Stimulated activated CD8-positive, alpha-beta memory T cell treated with anti-CD3 and anti-CD28 coated beads, Interleukin-4, amount 100 ng/mL, for 48 hours (primary cell): ENCODE results near the gene TTC7B.

Source experiments
- DNase-seq: peaks from one replicate; pipeline ENCODE4 v3.0.0-alpha.2; 2020

Gene TTC7B

DNA sequence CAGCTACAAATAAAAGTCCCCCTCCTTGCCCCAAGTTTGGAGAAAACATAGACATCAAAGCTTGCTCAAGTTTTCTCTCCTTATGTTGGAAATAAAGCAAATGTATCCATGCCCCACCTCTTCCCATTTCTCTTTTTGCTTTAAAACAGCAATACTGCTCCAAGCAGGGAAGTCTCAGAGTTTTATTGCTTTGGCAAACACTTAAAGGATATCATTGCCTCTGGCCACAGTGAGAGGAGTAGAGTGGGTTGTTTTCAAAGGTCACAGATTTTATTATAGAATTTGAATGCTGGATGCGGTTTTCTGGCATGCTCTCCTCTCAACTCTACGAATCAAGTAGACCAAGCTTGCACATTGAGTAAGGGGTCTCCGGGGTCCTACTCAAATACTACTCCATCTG is 149.7 kb downstream of the TTC7B start:
- DNase-seq = no peak

DNA sequence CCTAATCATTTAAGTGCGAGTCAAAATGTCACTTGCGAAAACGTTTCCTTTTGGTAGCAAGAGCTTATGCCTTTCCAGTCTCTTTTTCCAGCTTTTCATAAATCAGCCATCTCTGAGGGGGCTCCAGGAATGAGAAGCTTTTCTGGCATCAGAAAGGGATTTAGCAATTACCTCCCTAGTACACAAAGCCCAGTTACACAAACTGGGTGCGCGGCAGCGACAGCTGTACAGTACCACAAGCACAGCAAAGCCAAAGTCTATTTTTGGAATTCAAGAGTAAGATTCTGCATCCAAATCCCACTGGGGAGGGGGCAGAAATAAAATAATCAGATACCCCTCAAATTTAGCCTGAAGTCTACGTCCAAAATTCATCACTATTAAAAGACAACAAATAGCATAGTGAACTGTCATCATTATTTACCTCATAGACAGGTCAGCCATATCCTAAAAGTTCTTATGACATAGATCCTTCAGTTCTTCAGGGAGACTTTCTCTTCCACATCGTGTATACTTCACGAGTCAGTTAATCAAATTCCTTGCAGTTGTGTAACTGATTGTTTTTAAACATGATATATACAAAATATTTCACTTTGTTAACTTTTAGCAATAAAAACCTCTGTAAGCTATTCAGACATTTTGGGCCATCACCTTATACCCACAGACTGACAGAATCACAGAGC is 150.8 kb downstream of the TTC7B start:
- DNase-seq = no peak

DNA sequence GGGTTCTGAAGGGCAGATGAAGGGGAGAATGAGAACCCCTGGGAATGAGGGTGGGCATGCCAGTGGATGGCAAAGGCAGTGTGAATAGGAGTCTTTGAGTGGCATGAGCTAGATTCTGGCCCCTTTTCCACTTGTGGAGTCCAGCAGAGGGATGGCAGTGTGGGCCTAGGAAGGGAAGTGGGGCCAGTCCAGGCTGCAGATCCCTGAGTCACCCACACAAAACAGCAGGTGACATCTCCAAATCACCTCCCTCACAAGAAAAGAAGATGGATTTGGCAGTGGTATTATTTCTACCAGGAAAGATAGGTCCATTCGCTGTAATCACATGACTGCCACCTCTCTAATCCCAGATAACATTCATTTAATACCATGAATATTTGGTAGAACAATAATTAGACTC is 151.3 kb downstream of the TTC7B start:
- no peak for DNase-seq

DNA sequence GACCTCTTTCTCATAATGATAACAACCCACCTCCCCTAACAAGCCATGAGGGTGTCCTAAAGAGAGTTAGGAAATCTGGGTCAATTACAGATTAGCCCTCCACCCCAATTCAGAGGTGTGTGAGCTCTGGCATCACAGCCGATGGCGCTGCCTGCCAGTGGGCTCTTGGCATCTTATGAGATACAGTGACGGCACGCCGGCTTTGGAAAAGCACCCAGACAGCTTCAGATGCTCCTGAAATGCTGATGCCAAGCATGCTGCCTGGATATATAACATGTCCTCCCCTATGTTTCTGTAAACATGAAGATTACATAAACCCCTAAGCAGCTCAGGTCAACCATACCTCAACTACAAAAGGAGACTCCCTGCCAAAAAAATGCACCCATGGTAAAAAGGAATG is 152.6 kb downstream of the TTC7B start:
- DNase-seq = no peak

DNA sequence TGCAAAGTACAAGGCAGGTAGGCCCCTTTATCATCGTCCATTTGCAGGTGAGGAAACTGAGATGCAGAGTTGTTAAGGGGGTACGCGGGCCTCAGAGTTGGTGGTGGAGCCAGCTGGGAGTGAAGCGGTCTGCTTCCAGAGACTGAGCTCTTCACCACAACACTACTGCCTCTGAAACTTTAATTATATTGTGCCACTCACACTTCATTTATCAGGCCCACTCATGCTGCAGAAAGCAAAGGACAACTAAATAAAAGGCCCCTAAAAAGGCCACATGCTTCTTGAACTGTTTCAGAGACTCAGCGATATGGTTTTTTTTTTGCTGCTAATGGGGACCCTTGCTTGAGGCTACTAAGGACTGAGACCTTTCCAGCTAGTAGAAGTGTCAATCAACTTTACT is 153.1 kb downstream of the TTC7B start:
- DNase-seq = no peak

DNA sequence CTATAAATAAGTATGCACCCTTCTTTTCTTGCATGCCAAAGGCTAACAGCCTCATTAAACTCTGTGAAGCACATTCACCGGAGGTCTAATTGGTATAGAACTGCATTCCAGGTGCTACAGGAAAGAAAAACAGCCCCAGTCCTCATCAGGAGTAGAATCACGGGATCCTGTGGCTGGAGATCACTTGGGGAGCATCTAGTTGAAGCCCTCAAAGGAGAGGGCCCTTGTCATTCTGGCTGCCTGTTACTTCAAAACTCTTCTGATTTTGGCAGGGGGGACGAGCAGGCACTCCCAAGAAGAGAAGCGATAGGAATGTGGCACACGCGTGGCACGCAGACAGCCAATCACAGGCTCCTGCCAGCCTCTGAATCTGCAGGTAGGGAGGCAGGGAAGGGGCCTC is 154.4 kb downstream of the TTC7B start:
- no peak for DNase-seq

DNA sequence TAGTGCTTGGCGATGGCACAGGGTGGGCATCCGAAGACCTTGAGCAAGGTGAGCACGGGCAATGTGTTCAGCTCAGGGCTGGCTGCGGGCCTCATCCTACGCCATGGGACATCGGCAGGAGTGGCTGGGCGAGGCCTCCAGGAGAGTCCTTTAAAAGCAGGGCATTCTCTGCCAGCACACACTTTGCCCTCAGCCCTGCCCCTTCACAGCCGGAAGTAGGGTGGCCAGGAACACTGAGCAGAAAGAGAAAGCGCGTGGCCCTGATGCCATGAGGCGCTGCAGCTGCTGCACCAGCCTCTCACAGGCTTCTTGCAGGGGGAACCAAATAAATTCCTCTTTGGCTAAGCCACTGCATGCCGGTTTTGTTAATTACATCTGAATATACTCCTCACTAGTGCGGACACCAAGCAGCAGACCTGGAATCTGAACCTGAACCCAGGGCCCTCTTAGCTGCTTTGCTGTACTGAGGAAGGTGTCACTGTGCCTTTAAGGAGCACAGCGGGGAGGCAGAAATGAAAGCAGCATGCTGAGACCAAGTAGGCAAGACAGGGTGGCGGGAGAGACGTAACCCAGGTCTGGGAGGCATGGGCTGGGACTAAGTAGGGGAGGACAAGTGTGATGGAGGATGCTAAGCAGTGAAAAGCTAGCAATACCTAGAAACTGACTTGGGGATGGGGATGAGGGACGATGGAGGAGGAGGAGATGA is 155.2 kb downstream of the TTC7B start:
- no peak for DNase-seq

DNA sequence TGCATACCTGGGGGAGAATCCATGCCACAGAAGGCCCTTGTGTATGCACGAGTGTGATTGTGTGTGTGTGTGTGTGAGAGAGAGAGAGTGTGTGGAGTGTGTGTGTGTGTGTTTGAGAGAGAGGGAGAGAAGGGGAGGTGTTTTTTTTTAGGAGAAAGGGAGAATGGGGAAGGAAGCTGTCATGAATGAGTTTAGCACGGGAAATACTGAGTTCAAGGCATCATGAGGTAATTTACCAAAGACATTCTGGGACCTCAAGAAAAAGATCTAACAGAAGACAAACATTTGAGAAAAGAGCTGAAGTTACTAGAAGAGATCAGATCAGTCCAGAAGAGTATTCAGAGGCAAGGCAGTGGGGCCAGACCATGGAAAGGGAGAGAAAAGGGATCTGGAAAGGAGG is 157.1 kb downstream of the TTC7B start:
- no peak for DNase-seq

DNA sequence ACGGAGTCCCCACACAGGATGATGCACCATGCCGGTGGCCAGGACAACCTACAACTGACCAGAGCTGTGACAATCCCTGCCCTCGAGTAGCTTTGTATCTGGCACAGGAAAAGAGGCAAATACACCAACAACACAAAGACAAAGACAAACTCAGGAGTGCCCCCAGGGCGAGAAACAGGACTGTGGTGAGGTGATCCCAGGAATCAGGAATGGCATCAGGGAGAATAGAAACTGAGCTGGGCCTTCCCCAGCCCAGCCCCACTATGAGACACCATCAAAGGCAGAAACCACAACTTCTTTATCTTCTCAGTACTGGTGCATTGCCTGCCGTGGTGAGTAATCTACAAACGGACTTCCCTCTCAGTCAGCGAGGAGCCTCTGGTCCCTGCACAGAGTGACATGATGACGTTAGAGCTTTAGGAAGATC is 157.7 kb downstream of the TTC7B start:
- no peak for DNase-seq

DNA sequence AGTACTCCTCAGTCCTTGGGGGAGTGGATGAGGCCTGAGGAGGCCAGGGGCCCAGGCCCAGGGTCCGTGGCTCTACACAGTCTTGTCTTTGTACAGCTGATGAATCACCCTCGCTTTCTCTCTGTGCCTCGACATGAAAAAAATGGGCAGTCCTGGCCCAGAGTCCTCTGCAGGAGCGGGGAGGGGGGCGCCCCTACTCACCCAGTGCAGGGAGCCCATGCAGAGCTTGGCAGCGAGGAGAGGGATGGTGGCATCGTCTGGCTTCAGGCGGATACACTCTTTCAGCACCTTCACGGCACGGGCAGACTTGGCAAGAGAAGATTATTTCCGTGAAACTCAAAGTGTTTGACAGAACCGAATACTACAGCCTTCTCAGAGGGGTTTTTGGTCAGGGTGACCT is 159.3 kb downstream of the TTC7B start:
- DNase-seq = no peak

DNA sequence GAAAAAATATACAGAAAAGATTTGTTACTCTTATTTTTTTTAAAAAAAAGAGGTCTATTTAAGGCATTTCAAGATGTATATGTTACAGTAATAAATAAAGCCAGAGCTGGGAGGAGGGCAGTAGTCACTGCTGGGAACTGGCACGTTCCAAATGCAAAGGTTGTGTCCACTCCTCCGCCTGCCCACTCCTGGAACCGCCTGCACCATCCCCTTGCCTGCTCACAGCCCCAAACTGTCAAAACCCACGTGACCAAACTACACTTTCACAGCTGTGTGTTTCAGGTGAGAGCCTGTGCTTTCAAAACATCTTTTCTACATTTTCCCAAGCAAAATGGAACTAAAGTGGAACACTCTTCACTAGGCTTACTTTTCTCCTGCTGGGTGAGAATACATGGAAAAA is 160.4 kb downstream of the TTC7B start:
- DNase-seq = no peak

DNA sequence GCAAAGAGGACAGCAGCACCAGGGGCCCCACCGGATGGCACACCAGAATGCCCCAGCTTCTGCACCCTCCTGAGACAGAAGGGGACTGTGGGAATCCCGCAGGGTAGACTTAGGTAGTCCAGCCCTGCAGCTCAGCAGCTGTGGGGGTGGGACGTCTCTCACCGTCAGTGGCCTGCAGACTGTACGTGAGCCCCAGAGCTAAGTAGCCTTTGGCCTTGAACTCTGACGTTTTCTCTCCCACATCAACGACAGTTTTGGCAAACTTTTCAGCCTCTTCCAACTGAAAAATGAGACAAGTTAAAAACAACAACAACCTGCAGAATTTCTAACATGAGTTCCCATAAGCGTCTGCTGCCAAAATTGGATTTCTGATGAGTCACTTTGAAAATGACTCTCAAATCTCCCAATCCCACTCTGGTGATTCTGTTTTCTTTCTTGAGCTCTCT is 161.4 kb downstream of the TTC7B start:
- DNase-seq = no peak

DNA sequence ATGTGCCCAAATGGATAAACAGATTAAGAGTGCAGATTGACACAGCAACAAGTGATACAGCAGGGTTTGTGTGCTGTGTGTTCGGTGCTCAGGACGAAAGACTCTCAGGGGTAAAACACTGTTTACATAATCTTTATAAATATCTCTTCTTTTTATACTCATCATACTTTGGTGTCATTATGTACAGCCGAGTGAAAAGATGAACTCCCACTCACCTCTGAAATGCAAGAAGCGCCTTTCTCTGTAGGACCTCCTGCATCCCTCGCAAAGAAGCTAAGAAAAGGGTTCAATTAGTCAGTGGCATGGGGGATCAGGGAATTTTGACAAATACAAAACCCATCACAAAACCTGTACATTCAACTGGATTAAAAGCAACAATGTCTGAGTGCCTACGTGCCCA is 163.6 kb downstream of the TTC7B start:
- no peak for DNase-seq

DNA sequence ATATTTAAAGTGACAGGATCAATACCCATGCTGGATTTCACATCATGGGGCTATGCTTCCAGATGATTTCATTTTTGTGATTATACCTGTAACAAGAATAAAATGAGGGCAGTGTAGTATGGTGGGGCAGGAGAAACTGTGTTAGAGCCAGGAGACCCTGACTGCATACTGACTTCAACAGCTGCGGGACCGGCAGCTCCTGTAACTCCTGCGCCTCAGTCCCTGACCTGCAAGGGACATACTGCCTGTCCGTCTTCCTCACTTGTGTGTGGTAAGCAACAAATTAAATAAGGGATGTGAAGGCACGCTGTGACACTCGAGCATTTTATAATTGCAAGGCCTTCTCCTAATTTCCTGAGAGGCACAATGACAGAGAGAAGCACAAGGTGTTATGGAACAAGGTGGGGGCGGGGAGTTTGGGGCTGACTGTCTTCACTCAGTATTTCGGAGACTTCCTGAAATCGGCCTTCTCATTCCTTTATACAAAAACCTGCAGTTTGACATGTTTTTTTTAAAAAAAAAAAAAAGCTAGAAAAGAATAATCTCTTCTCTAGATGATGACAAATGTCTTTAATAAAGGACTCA is 164.2 kb downstream of the TTC7B start:
- DNase-seq = no peak

DNA sequence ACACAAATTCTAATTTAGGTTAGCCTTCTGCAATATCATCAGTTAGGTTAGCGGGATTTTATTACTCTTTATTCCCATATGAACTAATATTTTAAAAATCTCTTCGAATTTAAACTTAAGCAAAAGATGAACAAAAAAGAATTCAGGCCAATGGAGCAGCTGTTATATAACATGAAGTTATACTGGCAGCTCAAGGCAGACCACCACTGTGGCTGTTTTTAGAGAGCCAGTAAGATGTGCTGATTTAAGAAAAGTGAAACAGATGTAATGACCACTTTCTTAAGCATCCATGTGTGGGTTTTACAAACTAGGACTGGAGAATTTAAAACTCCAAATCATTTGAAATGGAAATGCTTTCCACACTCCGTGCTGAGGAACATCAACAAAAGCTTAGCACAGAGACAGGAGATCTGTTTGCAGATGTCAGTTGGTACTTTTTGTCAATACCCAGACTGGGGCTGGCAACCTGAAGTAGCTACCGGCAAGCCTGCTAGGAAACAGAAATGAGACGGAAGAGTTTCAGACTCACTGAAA is 164.9 kb downstream of the TTC7B start:
- no peak for DNase-seq

DNA sequence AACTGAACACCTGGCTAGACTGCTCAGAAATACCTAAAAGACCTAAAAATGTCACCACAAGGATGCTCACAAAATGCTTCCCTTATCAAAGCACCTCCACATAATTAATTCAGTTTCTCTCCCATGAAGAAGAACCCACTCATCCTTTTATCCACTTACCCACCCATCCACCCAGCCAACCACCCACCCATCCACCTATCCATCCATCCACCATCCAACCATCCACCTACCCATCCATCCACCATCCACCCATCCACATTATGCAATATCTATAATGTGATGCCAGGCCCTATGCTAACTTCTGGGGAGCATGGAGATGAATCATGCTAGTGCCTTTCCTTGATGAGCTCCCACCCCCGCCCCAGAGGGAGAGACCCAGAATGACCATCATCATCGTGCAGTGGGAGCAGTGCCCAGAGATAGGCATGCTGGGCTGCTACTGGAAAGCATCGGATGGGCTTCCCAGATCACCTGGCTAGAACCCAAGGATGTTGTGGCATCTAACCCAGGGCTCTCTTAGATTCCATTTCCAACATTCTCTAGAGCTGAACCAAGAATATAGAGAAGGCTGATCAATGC is 166.6 kb downstream of the TTC7B start:
- DNase-seq = no peak

DNA sequence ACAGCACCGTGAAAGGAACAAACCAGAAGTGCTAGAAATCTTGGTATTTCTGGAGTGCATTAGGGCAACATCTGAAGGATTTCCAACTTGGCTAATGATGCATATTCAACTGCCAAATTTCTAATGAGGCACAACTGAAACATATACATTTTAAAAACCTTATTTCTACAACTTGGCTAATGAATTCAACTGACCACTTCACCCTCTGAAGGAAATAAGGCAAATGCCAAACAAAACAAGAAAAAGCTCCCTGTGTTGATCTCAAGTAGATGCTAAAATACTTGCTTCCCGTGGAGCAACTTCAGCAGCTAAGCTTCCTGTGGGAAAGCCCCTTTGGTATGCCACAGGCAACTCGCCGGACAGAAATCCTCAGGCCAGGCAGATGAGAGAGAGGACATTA is 167.1 kb downstream of the TTC7B start:
- DNase-seq = no peak

DNA sequence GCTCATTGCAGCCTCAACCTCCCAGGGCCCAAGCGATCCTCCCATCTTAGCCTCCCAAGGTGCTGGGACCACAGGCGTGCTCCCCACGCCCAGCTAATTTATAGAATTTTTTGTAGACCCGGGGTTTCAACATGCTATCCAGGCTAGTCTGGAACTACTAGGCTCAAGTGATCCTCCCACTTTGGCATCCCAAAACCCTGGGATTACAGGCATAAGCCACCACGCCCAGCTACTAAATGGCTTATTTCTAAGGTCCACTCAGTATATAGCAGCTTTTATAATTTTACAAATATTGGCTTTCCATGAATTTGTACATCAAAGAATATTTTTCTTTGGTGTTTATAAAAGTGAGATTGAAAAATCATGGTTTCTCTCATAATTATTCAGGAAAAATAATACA is 167.8 kb downstream of the TTC7B start:
- DNase-seq = no peak

DNA sequence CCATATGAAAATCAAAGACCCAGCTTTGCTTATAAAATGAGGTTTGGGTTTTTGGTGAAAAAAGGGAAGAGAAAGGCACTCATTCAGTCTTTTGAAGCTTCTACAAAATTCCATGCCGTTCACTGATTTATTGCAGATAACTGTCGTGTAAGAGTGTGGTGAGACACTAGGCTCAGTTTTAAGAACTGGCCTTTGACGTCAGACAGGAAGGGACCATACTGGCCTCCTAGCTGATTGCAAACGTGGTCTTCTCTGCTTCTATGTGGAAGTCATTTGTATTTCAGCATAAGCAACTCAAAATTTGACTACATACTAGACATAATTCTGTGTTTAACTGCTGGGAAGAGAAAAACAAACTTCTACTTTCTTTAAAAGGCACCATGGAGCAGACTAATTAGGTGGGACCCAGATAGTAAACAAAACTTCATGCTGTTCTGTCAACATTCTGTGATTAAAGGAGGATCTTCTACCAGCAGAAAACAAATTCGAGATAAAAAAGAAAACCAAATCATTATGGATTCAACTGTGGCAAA is 168.7 kb downstream of the TTC7B start:
- DNase-seq = no peak

DNA sequence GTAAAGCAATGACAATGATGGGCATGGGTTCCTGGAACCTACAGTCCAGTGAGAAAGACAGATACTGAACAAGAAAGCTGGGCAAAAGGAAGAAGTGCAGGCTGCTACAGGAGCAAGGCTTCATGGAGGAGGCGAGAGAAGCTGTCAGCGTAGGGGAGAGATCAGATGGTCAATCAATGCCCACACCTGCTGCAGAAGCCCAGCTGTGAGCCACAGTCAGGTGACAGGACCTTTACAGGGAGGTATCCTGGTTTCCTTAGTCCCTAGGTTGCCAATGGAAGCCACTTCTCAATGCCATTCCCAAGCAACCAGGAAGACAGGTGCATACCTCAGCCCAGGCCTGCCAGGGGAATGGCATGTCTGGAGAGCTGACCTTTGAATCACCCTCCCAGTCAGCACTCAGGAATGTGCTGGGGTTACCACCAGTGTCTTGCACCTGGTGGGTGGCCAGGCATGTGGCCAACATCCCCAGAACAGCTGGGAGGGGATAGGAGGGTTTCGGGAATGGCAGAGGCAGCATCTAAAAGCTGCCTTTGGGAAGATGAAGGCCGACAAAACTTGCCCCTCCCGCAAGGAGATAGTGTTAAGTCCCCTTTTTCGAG is 170.3 kb downstream of the TTC7B start:
- no peak for DNase-seq

DNA sequence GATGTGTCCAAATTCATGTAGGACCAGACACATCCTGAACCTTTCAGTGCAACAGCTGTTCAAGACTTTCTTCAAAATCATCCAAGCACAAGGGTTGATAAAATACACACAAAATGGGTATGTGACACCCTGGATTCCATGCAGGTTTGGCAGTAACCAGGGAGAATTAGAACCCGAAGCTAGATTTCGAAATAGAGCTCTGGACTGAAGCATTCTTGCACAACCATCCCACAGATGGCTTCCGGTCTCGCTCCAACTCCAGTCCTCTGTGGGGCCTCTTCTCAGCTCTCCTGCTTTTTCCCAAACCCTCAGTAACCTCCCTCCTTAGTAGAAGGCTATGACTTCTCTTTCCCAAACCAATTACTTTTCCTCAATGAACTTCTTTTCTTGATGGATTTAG is 171.3 kb downstream of the TTC7B start:
- DNase-seq = no peak

DNA sequence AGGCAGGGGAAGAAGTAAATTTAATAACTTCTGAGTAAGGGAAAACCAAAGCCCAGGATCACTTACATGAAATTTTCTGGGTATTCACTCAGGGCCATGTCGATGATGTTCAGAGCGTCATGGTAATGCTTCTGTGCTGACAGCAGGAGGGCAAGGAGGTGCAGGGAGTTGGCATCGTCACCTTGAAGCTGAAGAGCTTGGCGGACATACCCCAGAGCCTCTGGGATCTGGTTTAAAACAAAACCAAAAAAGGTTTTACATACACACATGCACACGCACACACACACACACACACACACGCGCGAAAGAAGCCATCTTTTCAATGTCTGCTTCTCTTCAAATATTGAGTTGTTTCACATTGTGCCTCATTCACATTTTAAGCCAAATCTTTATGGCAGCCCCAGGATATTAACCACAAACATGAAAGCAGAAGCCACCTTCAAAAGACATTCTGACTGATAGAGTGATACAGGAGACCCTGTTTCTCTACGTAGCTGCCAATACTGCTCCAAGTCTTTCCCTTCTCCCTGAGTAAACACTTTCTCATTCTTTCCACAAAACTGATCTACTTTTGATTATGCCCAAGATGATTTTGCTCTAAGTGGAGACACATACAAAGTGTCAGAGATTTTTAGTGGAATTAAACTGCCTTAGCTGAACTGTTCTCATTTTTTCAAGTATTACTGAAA is 172.1 kb downstream of the TTC7B start:
- no peak for DNase-seq
